Endodermal cell (in vitro differentiated cells): ENCODE data around the gene ADORA3. TPM values are rescaled to one million over a fixed set of nuclear protein-coding genes. Genes with fewer than 3 reads are reported as not detected.

ENCODE experiments used
- DNase-seq: peaks from one replicate; pipeline ENCODE4 v3.0.0-alpha.2; 2017
- H3K27ac ChIP-seq: 2 replicates; pipeline ENCODE4 v1.5.1; 2013; ENCODE audit warnings: mild to moderate bottlenecking, low read depth, low read length, moderate library complexity
- H3K27me3 ChIP-seq: 2 replicates; pipeline ENCODE4 v1.6.1; 2013; ENCODE audit warnings: mild to moderate bottlenecking, low read length, moderate library complexity; ENCODE audit not compliant: insufficient read depth, control insufficient read depth, poor library complexity, severe bottlenecking
- H3K36me3 ChIP-seq: 2 replicates; pipeline ENCODE4 v1.7.0; 2013; ENCODE audit warnings: mild to moderate bottlenecking, low read length, moderate library complexity; ENCODE audit not compliant: control insufficient read depth, insufficient read depth
- H3K4me1 ChIP-seq: one replicate; pipeline ENCODE4 v1.7.0; 2013; ENCODE audit warnings: low read length; ENCODE audit not compliant: control insufficient read depth, insufficient read depth
- H3K4me3 ChIP-seq: 2 replicates; pipeline ENCODE4 v1.5.1; 2013; ENCODE audit warnings: mild to moderate bottlenecking, low read length, moderate library complexity
- H3K9ac ChIP-seq: 2 replicates; pipeline ENCODE4 v1.6.1; 2013; ENCODE audit warnings: mild to moderate bottlenecking, low read length, moderate library complexity; ENCODE audit not compliant: poor library complexity, severe bottlenecking; ENCODE audit errors: extremely low read depth
- H3K9me3 ChIP-seq: 2 replicates; pipeline ENCODE4 v1.6.1; 2013; ENCODE audit warnings: mild to moderate bottlenecking, low read length, moderate library complexity; ENCODE audit not compliant: control insufficient read depth
- H3K27ac Mint-ChIP-seq: 2 replicates; pipeline ENCODE4 v1.8.0; 2020; ENCODE audit warnings: mixed read lengths
- H3K27me3 Mint-ChIP-seq: 2 replicates; pipeline ENCODE4 v1.8.0; 2021; ENCODE audit warnings: mild to moderate bottlenecking, mixed read lengths; ENCODE audit not compliant: insufficient read depth
- H3K36me3 Mint-ChIP-seq: 2 replicates; pipeline ENCODE4 v1.8.0; 2020; ENCODE audit warnings: low read depth, mixed read lengths
- H3K4me1 Mint-ChIP-seq: 2 replicates; pipeline ENCODE4 v1.8.0; 2020; ENCODE audit warnings: mixed read lengths
- H3K4me3 Mint-ChIP-seq: 2 replicates; pipeline ENCODE4 v1.8.0; 2020; ENCODE audit warnings: mild to moderate bottlenecking, moderate library complexity, mixed read lengths
- H3K9me3 Mint-ChIP-seq: 2 replicates; pipeline ENCODE4 v1.8.0; 2020; ENCODE audit warnings: mild to moderate bottlenecking, mixed read lengths
- CTCF ChIP-seq: fragments of 200-600 bp; sonication (generic); conservative IDR thresholded peaks from 2 replicates; pipeline ENCODE4 v1.5.0; 2021; ENCODE audit warnings: antibody characterized with exemption, mild to moderate bottlenecking
- WGBS, 2 experiments: methylation state at CpG; one replicate each; pipeline versions ENCODE4 v1.1.5 to v1.1.7; 2013; ENCODE audit warnings: missing lambda C conversion rate in 2 of 2, mixed read lengths in 1 of 2; ENCODE audit not compliant: insufficient coverage in 1 of 2, insufficient read length in 1 of 2; 5-methylcytosine and 5-hydroxymethylcytosine counted together
- total RNA-seq, 2 donors: library from RNA; stranded (reverse); fragmentation: NEBNext Ultra II Directional in 1 of 2; extraction: Animal tissue kit (Norgen Biotek cat#: 25700) in 1 of 2; gene quantifications; 2 replicates in 1 of 2; 3 replicates in 1 of 2; pipeline ENCODE4 v1.2.1, GENCODE V29; 2021

The ADORA3 gene
- total RNA-seq, 2 donors from 2014 or later: not detected

- Mint-ChIP-seq H3K9me3 (no peaks in the 10 kb centered on the region), H3K27ac (no peak overlapping the region), H3K4me3 (no peak overlapping the region), H3K27me3 (no peaks in the 10 kb centered on the region), H3K4me1 (peaks cover 6% of the 10 kb centered on the region), H3K36me3 (peaks cover 24% of the 10 kb centered on the region)
- no peak for TF ChIP-seq CTCF
- Histone ChIP-seq H3K4me3 (no peak overlapping the region), H3K27me3 (no peaks in the 10 kb centered on the region), H3K4me1 (peaks cover 4% of the 10 kb centered on the region), H3K27ac (no peak overlapping the region), H3K9ac (no peak overlapping the region), H3K9me3 (no peaks in the 10 kb centered on the region), H3K36me3 (peaks cover 40% of the 10 kb centered on the region)
- WGBS, 2 experiments: 95 to 100% methylated on average over 2 to 4 of the region's 4 CpGs
- DNase-seq: no peak
Observed at GRCh38 chr1:111463029-111463683, 40.3 kb downstream of the ADORA3 start.

- no peaks in the 10 kb centered on the region for H3K9me3 ChIP-seq
- 93 to 97% methylated on average over 3 to 4 of the region's 4 CpGs for WGBS, 2 experiments
- Mint-ChIP-seq H3K27me3 (no peaks in the 10 kb centered on the region), H3K4me1 (peaks cover 6% of the 10 kb centered on the region), H3K36me3 (peaks cover 31% of the 10 kb centered on the region), H3K9me3 (no peaks in the 10 kb centered on the region), H3K27ac (no peak overlapping the region), H3K4me3 (no peak overlapping the region)
- H3K9ac ChIP-seq: no peak overlapping the region
- DNase-seq: no peak
- no peak for TF ChIP-seq CTCF
- H3K27ac ChIP-seq: no peak overlapping the region
- no peaks in the 10 kb centered on the region for H3K4me1 ChIP-seq
- H3K4me3 ChIP-seq: no peak overlapping the region
- no peaks in the 10 kb centered on the region for H3K27me3 ChIP-seq
- peaks cover 46% of the 10 kb centered on the region for H3K36me3 ChIP-seq
Observed at GRCh38 chr1:111462370-111463028, 40.9 kb downstream of the ADORA3 start.

GRCh38 chr1:111461765-111462164, 41.7 kb downstream of the ADORA3 start:
- H3K4me3 Mint-ChIP-seq: no peak overlapping the region
- peaks cover 6% of the 10 kb centered on the region for H3K4me1 Mint-ChIP-seq
- H3K27ac Mint-ChIP-seq: no peak overlapping the region
- Histone ChIP-seq H3K9me3 (no peaks in the 10 kb centered on the region), H3K4me3 (no peak overlapping the region), H3K9ac (no peak overlapping the region), H3K27ac (no peak overlapping the region), H3K36me3 (peaks cover 54% of the 10 kb centered on the region), H3K27me3 (no peaks in the 10 kb centered on the region), H3K4me1 (no peaks in the 10 kb centered on the region)
- TF ChIP-seq CTCF: no peak
- 93 to 97% methylated on average over 3 to 6 of the region's 6 CpGs for WGBS, 2 experiments
- no peaks in the 10 kb centered on the region for H3K27me3 Mint-ChIP-seq
- no peak for DNase-seq
- no peaks in the 10 kb centered on the region for H3K9me3 Mint-ChIP-seq
- H3K36me3 Mint-ChIP-seq: peaks cover 37% of the 10 kb centered on the region
